ENCODE measurements around the gene LMAN2L.

Gene LMAN2L

DNA sequence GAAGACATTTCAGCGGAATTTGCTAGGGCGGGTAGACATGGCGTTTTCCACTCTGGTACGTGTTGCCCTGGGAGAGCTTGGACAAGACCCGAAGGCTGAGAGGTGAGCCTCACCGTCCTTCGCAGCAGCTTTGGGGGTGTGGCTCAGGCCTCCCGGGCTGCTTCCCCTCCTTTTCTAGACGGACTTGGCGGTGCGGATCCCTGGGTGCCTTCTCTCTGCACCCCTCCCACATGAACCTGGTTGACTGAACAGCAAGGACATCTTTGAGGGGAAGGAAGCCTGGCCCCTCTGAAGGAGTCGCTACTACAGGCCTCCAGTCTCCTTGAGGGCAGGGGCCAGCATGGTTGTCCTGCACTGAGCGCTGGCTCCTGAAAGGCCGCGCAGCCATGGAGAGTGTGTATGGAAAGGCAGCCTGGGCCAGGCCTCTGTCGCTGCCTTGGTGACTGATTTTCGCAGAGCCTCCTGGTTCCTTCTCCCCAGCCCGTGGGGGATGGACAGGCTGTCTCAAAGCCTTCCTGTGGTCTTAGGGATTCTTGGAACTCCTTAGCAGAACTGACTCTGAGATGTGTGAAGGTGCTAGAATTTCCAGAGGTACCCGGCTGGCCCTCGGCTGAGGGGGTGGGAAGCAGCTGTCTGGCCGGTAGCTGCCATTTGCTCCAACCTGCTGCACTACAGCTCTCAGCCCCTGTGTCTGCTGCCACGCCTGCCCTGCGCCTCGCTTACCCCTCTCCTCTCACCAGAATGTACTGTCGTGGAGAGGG is 30.8 kb upstream of the LMAN2L start:
- H3K27ac ChIP-seq (ENCODE audit: insufficient read depth, low read depth, low read length, poor library complexity, severe bottlenecking), result no peak overlapping the region
- H3K27me3 ChIP-seq (ENCODE audit: control insufficient read depth, insufficient read depth, low read length, poor library complexity, severe bottlenecking), result no peaks in the 10 kb centered on the region
- no peaks in the 10 kb centered on the region for H3K36me3 ChIP-seq (ENCODE audit: control insufficient read depth, insufficient read depth, low read length)
- H3K4me1 ChIP-seq (ENCODE audit: control insufficient read depth, insufficient read depth, low read length), result no peaks in the 10 kb centered on the region
- no peaks in the 10 kb centered on the region for H3K9me3 ChIP-seq (ENCODE audit: control insufficient read depth, low read length)
- H3K4me3 ChIP-seq (ENCODE audit: insufficient read depth, low read depth, low read length), result no peak overlapping the region
- 90 to 92% methylated on average over 25 of the region's 25 CpGs for WGBS, 2 experiments

DNA sequence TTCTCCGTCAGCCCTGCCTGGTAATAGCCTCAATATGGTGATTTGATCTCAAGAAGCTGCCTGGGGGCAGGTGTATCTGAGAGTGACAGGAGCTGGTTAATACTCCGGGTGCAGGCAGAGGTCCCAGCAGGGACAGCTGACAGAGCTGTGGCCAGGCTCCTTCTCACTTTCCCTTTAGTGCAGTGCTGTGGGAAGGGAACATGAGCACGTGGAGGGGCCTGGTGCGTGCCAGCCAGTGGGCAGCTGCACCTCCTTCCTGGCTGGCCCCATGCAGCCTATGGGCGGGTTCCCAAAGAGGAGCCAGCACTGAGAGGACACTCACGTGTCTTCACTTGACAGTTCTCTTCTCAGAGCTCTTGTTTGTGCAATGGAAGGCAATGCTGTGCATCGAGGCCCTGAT is 29.9 kb upstream of the LMAN2L start:
- no peak overlapping the region for H3K4me3 ChIP-seq (ENCODE audit: insufficient read depth, low read depth, low read length)
- H3K4me1 ChIP-seq (ENCODE audit: control insufficient read depth, insufficient read depth, low read length), result no peaks in the 10 kb centered on the region
- no peak overlapping the region for H3K27ac ChIP-seq (ENCODE audit: insufficient read depth, low read depth, low read length, poor library complexity, severe bottlenecking)
- H3K27me3 ChIP-seq (ENCODE audit: control insufficient read depth, insufficient read depth, low read length, poor library complexity, severe bottlenecking), result no peaks in the 10 kb centered on the region
- WGBS, 2 experiments, result 86 to 88% methylated on average over 7 of the region's 7 CpGs
- H3K9me3 ChIP-seq (ENCODE audit: control insufficient read depth, low read length), result no peaks in the 10 kb centered on the region
- no peaks in the 10 kb centered on the region for H3K36me3 ChIP-seq (ENCODE audit: control insufficient read depth, insufficient read depth, low read length)

DNA sequence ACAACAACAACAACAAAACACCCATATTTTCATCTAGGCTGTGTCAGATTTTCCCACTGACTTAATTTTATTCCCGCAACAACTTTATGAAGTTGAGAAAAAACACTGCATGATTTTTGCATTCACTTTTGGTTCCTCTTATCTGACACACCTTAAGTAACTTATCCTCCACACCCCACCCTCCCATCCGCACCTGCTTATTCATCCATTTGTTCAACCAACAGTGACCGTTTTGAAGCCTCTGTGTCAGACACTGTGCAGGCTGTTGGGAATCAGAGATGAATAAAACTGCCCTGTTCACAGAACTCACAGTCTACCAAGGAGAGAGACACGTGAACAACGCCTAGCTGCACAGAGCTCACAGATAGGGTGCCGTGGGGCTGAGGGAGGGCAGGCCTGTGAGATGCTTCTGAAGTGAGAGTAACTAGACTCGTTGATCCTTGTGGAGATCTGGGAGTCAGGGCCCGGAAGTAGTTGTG is 28.3 kb upstream of the LMAN2L start:
- WGBS, 2 experiments, result 94 to 95% methylated on average over 8 of the region's 8 CpGs

DNA sequence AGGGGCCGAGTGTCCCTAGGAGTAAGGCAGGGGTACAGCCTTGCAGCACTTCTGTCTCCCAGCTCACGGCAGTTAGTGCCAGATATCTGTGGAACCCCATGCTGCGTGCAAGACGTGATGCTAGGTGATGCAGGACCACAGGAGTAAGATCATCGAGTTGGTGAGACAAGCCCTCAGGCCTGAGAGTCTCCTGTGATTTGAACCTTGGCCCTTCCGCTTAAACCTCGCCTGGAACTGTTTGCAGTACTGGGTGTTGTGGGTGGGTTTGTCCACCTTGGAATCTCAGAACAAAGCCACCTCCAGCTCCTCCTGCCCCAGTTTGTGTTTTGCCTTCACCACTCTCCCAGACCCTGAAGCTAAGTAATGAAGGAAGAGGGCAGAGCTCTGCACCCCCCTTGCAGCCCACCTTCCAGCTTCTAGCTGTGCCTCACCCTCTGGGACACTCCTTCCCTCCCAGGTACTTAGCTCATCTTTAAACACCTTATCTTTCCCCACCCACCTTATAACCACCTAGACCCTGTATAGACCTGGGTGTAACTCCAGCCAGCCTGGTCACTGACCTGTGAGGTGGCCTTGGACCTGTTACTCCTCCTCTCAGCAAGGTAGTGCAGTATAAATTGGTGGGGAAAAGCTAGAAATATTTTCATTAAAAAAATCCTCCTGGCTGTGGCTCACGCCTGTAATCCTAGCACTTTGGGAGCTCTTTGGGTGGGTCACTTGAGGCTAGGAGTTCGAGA is 27.4 kb upstream of the LMAN2L start:
- Histone ChIP-seq H3K27ac (ENCODE audit: insufficient read depth, low read depth, low read length, poor library complexity, severe bottlenecking) (no peak overlapping the region), H3K4me1 (ENCODE audit: control insufficient read depth, insufficient read depth, low read length) (peaks cover 16% of the 10 kb centered on the region), H3K27me3 (ENCODE audit: control insufficient read depth, insufficient read depth, low read length, poor library complexity, severe bottlenecking) (no peaks in the 10 kb centered on the region), H3K9me3 (ENCODE audit: control insufficient read depth, low read length) (no peaks in the 10 kb centered on the region), H3K4me3 (ENCODE audit: insufficient read depth, low read depth, low read length) (no peak overlapping the region), H3K36me3 (ENCODE audit: control insufficient read depth, insufficient read depth, low read length) (no peaks in the 10 kb centered on the region)
- 91 to 96% methylated on average over 9 of the region's 9 CpGs for WGBS, 2 experiments

More for the DNA sequence above, 28.3 kb upstream of the LMAN2L start:
- Histone ChIP-seq H3K9me3 (ENCODE audit: control insufficient read depth, low read length) (no peaks in the 10 kb centered on the region), H3K4me1 (ENCODE audit: control insufficient read depth, insufficient read depth, low read length) (peaks cover 13% of the 10 kb centered on the region), H3K4me3 (ENCODE audit: insufficient read depth, low read depth, low read length) (no peak overlapping the region), H3K36me3 (ENCODE audit: control insufficient read depth, insufficient read depth, low read length) (no peaks in the 10 kb centered on the region), H3K27me3 (ENCODE audit: control insufficient read depth, insufficient read depth, low read length, poor library complexity, severe bottlenecking) (no peaks in the 10 kb centered on the region), H3K27ac (ENCODE audit: insufficient read depth, low read depth, low read length, poor library complexity, severe bottlenecking) (no peak overlapping the region)

DNA sequence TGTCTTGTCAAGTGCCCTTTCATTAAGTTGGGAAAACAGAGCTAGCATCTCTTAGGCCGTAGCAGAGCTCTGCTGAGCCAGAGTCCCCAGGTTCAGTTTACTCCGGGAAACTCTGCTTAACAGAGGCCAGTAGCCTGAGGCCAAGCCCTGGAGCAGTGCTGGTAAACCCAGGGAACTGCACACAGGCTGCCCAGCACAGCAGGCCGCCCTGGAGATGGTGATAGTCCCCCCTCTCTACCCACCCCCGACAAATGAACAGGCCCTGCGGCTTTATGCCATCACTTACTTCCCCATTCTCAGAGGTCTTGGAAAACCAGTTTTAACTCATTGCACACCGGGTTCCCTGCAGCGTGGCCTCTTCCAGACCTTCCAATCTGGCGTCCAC is 24.4 kb upstream of the LMAN2L start:
- Histone ChIP-seq H3K36me3 (ENCODE audit: control insufficient read depth, insufficient read depth, low read length) (no peaks in the 10 kb centered on the region), H3K9me3 (ENCODE audit: control insufficient read depth, low read length) (no peaks in the 10 kb centered on the region), H3K27ac (ENCODE audit: insufficient read depth, low read depth, low read length, poor library complexity, severe bottlenecking) (peak overlapping the region; percentile 57), H3K27me3 (ENCODE audit: control insufficient read depth, insufficient read depth, low read length, poor library complexity, severe bottlenecking) (no peaks in the 10 kb centered on the region), H3K4me1 (ENCODE audit: control insufficient read depth, insufficient read depth, low read length) (peaks cover 27% of the 10 kb centered on the region), H3K4me3 (ENCODE audit: insufficient read depth, low read depth, low read length) (peak overlapping the region; percentile 60)
- WGBS, 2 experiments, result 56 to 58% methylated on average over 8 of the region's 8 CpGs

DNA sequence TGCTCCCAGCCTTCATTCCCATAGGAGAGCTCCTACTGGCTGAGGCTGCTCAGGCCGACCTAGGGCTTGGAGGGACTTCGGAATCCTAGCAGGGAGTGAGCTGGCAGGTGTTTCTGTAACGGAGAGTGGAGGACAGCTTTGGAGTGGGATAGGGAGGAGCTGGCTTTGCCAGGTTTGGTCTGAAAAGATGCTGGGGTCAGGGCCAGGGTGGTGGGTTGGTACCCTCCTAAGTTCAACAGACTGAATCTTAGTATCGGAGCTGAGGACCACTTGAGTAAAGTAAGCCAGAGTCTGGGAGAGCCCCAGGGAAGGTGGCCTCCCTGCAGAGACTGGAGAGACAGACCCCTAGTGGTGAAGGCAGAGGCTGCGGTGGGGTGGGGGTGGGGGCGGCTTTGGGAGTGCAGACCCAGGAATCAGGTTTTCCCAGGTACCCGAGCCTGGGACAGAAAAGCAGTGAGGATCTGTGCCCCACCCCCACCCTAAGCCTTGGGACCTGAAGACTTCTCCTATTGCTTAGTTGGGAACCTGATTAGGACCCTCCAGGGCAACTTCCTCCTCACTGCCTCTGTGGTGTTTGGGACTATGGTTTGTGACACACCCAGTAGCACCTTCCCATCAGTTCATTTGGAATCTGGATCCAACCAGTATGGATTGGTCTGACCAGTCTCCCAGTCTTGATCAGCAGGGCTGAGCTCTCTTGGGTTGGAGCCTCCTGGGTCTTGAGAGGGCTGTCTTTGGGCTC is 23.8 kb upstream of the LMAN2L start:
- H3K27ac ChIP-seq (ENCODE audit: insufficient read depth, low read depth, low read length, poor library complexity, severe bottlenecking), result peak overlapping the region; percentile 57
- H3K4me1 ChIP-seq (ENCODE audit: control insufficient read depth, insufficient read depth, low read length), result peaks cover 27% of the 10 kb centered on the region
- H3K36me3 ChIP-seq (ENCODE audit: control insufficient read depth, insufficient read depth, low read length), result no peaks in the 10 kb centered on the region
- peak overlapping the region; percentile 60 for H3K4me3 ChIP-seq (ENCODE audit: insufficient read depth, low read depth, low read length)
- H3K9me3 ChIP-seq (ENCODE audit: control insufficient read depth, low read length), result no peaks in the 10 kb centered on the region
- 27 to 28% methylated on average over 7 of the region's 7 CpGs for WGBS, 2 experiments
- no peaks in the 10 kb centered on the region for H3K27me3 ChIP-seq (ENCODE audit: control insufficient read depth, insufficient read depth, low read length, poor library complexity, severe bottlenecking)

DNA sequence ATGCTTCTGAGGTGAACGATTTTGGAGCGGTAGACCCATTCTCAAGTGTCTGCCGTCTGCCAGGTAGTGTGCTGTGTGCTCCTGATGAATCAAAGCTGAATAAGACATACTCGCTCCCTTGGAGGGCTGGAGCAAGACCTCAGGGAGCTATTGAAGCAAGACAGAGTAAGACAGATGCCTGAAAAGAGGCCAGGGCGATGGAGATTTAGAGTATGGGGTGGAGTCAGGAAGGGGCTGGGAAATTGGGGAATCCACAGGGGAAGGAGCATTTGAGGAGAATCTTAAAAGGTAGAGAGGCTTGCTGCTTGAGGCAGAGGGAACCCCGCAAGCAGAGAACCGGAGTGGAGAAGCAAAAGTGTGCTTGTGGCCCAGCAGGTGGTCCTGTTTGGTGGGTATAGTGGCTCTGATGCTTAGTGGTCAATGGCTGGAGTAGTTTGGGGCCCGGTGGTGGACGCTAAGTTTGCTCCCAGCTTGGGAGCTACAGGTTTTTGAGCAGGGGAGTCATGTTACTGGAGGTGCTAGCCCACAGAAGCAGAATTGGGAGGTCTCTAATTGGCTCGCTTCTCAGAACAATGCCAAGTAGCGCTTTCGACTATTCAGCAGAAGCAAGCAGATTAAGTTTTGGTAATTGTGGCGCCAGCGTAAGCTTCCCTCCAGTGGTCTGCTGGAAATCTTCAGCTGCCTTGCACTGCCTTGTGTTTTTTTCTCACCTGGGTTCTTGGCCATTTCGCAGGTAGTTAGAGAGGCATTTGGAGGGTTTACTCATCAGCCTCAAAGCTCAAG is 22.9 kb upstream of the LMAN2L start:
- Histone ChIP-seq H3K36me3 (ENCODE audit: control insufficient read depth, insufficient read depth, low read length) (no peaks in the 10 kb centered on the region), H3K27me3 (ENCODE audit: control insufficient read depth, insufficient read depth, low read length, poor library complexity, severe bottlenecking) (no peaks in the 10 kb centered on the region), H3K4me3 (ENCODE audit: insufficient read depth, low read depth, low read length) (peak overlapping the region; percentile 60), H3K27ac (ENCODE audit: insufficient read depth, low read depth, low read length, poor library complexity, severe bottlenecking) (peak overlapping the region; percentile 52), H3K9me3 (ENCODE audit: control insufficient read depth, low read length) (no peaks in the 10 kb centered on the region), H3K4me1 (ENCODE audit: control insufficient read depth, insufficient read depth, low read length) (peaks cover 27% of the 10 kb centered on the region)
- 33 to 36% methylated on average over 15 of the region's 15 CpGs for WGBS, 2 experiments

DNA sequence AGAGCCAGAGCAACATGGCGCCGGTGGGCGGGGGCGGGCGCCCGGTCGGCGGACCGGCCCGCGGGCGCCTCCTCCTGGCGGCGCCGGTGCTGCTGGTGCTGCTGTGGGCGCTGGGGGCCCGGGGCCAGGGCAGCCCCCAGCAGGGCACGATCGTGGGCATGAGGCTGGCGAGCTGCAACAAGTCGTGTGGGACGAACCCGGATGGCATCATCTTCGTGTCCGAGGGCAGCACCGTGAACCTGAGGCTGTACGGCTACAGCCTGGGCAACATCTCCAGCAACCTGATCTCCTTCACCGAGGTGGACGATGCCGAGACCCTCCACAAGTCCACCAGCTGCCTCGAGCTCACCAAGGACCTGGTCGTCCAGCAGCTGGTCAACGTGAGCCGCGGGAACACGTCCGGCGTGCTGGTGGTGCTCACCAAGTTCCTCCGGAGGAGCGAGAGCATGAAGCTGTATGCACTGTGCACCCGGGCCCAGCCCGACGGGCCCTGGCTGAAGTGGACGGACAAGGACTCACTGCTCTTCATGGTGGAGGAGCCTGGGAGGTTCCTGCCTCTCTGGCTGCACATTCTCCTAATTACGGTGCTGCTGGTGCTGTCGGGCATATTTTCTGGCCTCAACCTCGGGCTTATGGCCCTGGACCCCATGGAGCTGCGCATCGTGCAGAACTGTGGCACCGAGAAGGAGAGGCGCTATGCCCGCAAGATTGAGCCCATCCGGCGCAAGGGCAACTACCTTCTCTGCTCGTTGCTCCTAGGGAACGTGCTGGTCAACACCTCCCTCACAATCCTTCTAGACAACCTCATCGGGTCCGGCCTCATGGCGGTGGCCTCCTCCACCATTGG is 21.3 kb upstream of the LMAN2L start:
- H3K36me3 ChIP-seq (ENCODE audit: control insufficient read depth, insufficient read depth, low read length), result no peaks in the 10 kb centered on the region
- H3K9me3 ChIP-seq (ENCODE audit: control insufficient read depth, low read length), result no peaks in the 10 kb centered on the region
- no peaks in the 10 kb centered on the region for H3K27me3 ChIP-seq (ENCODE audit: control insufficient read depth, insufficient read depth, low read length, poor library complexity, severe bottlenecking)
- H3K4me3 ChIP-seq (ENCODE audit: insufficient read depth, low read depth, low read length), result peak overlapping the region; percentile 60
- WGBS, 2 experiments, result 49 to 50% methylated on average over 59 of the region's 59 CpGs
- H3K27ac ChIP-seq (ENCODE audit: insufficient read depth, low read depth, low read length, poor library complexity, severe bottlenecking), result no peak overlapping the region
- H3K4me1 ChIP-seq (ENCODE audit: control insufficient read depth, insufficient read depth, low read length), result peaks cover 27% of the 10 kb centered on the region

Measured in ectodermal cell (in vitro differentiated cells).